Fibroblast of the conjunctiva (primary cell): ENCODE measurements around the gene MOCS1.
"Not testable (repeated sequence)": the region's sequence is repeated elsewhere in the genome, so short reads cannot be mapped to it uniquely, and the experiment has no call there.

Experiments
- DNase-seq: peaks from one replicate; pipeline ENCODE4 v3.0.0-alpha.2; 2010; ENCODE audit warnings: low read depth

The MOCS1 gene

GRCh38 chr6:39934131-39934757 is at the start of gene MOCS1:
Gene MOCS1, minus strand, starts transcription at chr6:39934462. Its CDS starts 45 bp downstream, at chr6:39934417.
- DNase-seq = peak; percentile 55

GRCh38 chr6:39984051-39984450 is 49.8 kb upstream of the MOCS1 start:
- no peak for DNase-seq

- no peak for DNase-seq
Observed at GRCh38 chr6:39983193-39983592, 48.9 kb upstream of the MOCS1 start.

- no peak for DNase-seq
Observed at GRCh38 chr6:39982720-39983119, 48.5 kb upstream of the MOCS1 start.

GRCh38 chr6:39980839-39981580 is 46.7 kb upstream of the MOCS1 start:
- peak; percentile 21 for DNase-seq

- no peak for DNase-seq
Observed at GRCh38 chr6:39979461-39980328, 45.4 kb upstream of the MOCS1 start.

- no peak for DNase-seq
Observed at GRCh38 chr6:39978240-39978639, 44.0 kb upstream of the MOCS1 start.

- DNase-seq = no peak
Observed at GRCh38 chr6:39973661-39974060, 39.4 kb upstream of the MOCS1 start.

- DNase-seq = not testable (repeated sequence)
Observed at GRCh38 chr6:39972717-39973116, 38.5 kb upstream of the MOCS1 start.

- DNase-seq = not testable (repeated sequence)
Observed at GRCh38 chr6:39971131-39971530, 36.9 kb upstream of the MOCS1 start.

GRCh38 chr6:39965751-39966150 is 31.5 kb upstream of the MOCS1 start:
- DNase-seq = no peak

- DNase-seq = no peak
Observed at GRCh38 chr6:39964530-39964929, 30.3 kb upstream of the MOCS1 start.

- no peak for DNase-seq
Observed at GRCh38 chr6:39964094-39964493, 29.8 kb upstream of the MOCS1 start.

GRCh38 chr6:39962831-39963230 is 28.6 kb upstream of the MOCS1 start:
- no peak for DNase-seq

- DNase-seq = no peak
Observed at GRCh38 chr6:39961178-39961577, 26.9 kb upstream of the MOCS1 start.

- DNase-seq = no peak
Observed at GRCh38 chr6:39958947-39959346, 24.7 kb upstream of the MOCS1 start.

GRCh38 chr6:39956936-39957335 is 22.7 kb upstream of the MOCS1 start:
- no peak for DNase-seq

- no peak for DNase-seq
Observed at GRCh38 chr6:39953076-39953618, 18.9 kb upstream of the MOCS1 start.

- no peak for DNase-seq
Observed at GRCh38 chr6:39952167-39952566, 17.9 kb upstream of the MOCS1 start.

GRCh38 chr6:39951716-39952115 is 17.5 kb upstream of the MOCS1 start:
- DNase-seq = no peak

GRCh38 chr6:39951191-39951590 is 16.9 kb upstream of the MOCS1 start:
- DNase-seq = no peak

GRCh38 chr6:39950125-39950720 is 16.0 kb upstream of the MOCS1 start:
- no peak for DNase-seq
